ENCODE data around the gene ATP2A3. TPM values are rescaled to one million over a fixed set of nuclear protein-coding genes. Genes with fewer than 3 reads are reported as not detected.
A peak's percentile ranks its signal among the peaks of the same experiment; 100 is the strongest.

ATP2A3 gene
- polyA plus RNA-seq, 3 donors = 6.9 to 46.5 (median 9.5) TPM

- Histone ChIP-seq H4K20me1 (ENCODE audit: insufficient read depth, low read length) (no peaks in the 10 kb centered on the region), H3K27me3 (ENCODE audit: control insufficient read depth in 2 of 2, insufficient read depth in 2 of 2, low read length in 2 of 2) (no peaks in the 10 kb centered on the region), H3K4me2 (replicated peaks; ENCODE audit: extremely low read depth, low read length, poor library complexity, severe bottlenecking) (no peak overlapping the region), H3K9me3 (replicated peaks in 1 of 2; ENCODE audit: control insufficient read depth in 1 of 2, insufficient read depth in 1 of 2, low read length in 2 of 2) (no peaks in the 10 kb centered on the region), H3K9ac (ENCODE audit: insufficient read depth, low read length, poor library complexity, severe bottlenecking) (no peak overlapping the region), H2AFZ (ENCODE audit: insufficient read depth, low read depth, low read length, poor library complexity, severe bottlenecking) (no peak overlapping the region), H3K36me3 (replicated peaks in 1 of 2; ENCODE audit: control insufficient read depth in 1 of 2, insufficient read depth in 2 of 2, low read length in 2 of 2) (peaks cover 49 to 87% of the 10 kb centered on the region in 2 donors), H3K4me3 (replicated peaks in 1 of 3; ENCODE audit: low read depth in 2 of 3, low read length in 3 of 3) (no peak overlapping the region), H3K79me2 (ENCODE audit: insufficient read depth, low read length) (no peaks in the 10 kb centered on the region), H3K4me1 (ENCODE audit: control insufficient read depth in 1 of 2, insufficient read depth in 2 of 2, low read length in 2 of 2) (no peaks in the 10 kb centered on the region), H3K27ac (ENCODE audit: low read depth in 1 of 2, low read length in 2 of 2) (no peak overlapping the region)
- WGBS (ENCODE audit: insufficient coverage) = over 99% methylated on average over 8 of the region's 9 CpGs
- Mint-ChIP-seq H3K9me3 (peaks cover 0 to 2% (median 0%) of the 10 kb centered on the region in 7 donors), H3K27ac (peak overlapping the region in 2 of 7 donors; percentile 41 to 53), H3K4me3 (no peak overlapping the region), H3K27me3 (ENCODE audit: low read depth in 3 of 3) (no peaks in the 10 kb centered on the region), H3K4me1 (no peaks in the 10 kb centered on the region), H3K36me3 (peaks cover 64 to 99% of the 10 kb centered on the region in 2 donors)
- intact Hi-C loops (cut with micrococcal nuclease) = loop anchor here in 1 of 2 donors (2.0 kb wide), 1 partner anchor 69 kb away; no protein-coding TSS in a partner anchor
- TF ChIP-seq CTCF (IDR thresholded peaks at IDR 0.05) = no peak
- DNase-seq = no peak
These were observed 28.3 kb downstream of the ATP2A3 start for GRCh38 chr17:3935825-3936355.

DNA sequence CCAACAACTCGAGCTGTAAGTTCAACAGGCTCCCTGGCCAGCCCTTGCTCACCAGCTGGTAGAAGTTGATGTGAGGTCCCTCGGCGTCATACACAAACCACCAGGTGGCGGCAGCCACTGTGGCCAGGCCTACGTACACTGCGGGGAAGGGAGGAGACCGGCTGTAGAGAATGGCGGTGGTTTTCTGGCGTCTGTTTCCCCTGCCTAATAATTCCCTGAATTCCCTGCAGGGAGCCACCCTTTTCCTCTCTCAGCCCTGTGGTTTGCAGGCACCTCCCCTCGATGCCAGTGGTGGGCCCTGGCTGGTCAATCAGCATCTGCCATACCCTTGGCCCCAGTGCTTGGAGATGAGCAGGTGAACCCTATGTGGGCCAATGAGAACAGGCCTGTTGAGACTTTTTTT is 29.1 kb downstream of the ATP2A3 start:
- Histone ChIP-seq H3K9ac (ENCODE audit: insufficient read depth, low read length, poor library complexity, severe bottlenecking) (no peak overlapping the region), H3K4me2 (replicated peaks; ENCODE audit: extremely low read depth, low read length, poor library complexity, severe bottlenecking) (no peak overlapping the region), H3K27ac (ENCODE audit: low read depth in 1 of 2, low read length in 2 of 2) (peak overlapping the region in 1 of 2 donors; percentile 31), H4K20me1 (ENCODE audit: insufficient read depth, low read length) (no peaks in the 10 kb centered on the region), H2AFZ (ENCODE audit: insufficient read depth, low read depth, low read length, poor library complexity, severe bottlenecking) (no peak overlapping the region), H3K79me2 (ENCODE audit: insufficient read depth, low read length) (no peaks in the 10 kb centered on the region), H3K4me3 (replicated peaks in 1 of 3; ENCODE audit: low read depth in 2 of 3, low read length in 3 of 3) (no peak overlapping the region), H3K9me3 (replicated peaks in 1 of 2; ENCODE audit: control insufficient read depth in 1 of 2, insufficient read depth in 1 of 2, low read length in 2 of 2) (no peaks in the 10 kb centered on the region), H3K36me3 (replicated peaks in 1 of 2; ENCODE audit: control insufficient read depth in 1 of 2, insufficient read depth in 2 of 2, low read length in 2 of 2) (peaks cover 46 to 87% of the 10 kb centered on the region in 2 donors), H3K27me3 (ENCODE audit: control insufficient read depth in 2 of 2, insufficient read depth in 2 of 2, low read length in 2 of 2) (no peaks in the 10 kb centered on the region), H3K4me1 (ENCODE audit: control insufficient read depth in 1 of 2, insufficient read depth in 2 of 2, low read length in 2 of 2) (no peaks in the 10 kb centered on the region)
- Mint-ChIP-seq H3K36me3 (peaks cover 59 to 98% of the 10 kb centered on the region in 2 donors), H3K27me3 (ENCODE audit: low read depth in 3 of 3) (no peaks in the 10 kb centered on the region), H3K4me1 (no peaks in the 10 kb centered on the region), H3K9me3 (peaks cover 0 to 2% (median 0%) of the 10 kb centered on the region in 7 donors), H3K4me3 (no peak overlapping the region), H3K27ac (peak overlapping the region in 4 of 7 donors; percentile 32 to 70 (median 51))
- 0% methylated on average over 1 of the region's 10 CpGs for WGBS (ENCODE audit: insufficient coverage)
- TF ChIP-seq CTCF (IDR thresholded peaks at IDR 0.05) = peak; percentile 63
- DNase-seq = peak; percentile 54 to 62 (median 58)
- intact Hi-C loops (cut with micrococcal nuclease) = loop anchor here in 1 of 2 donors (2.0 kb wide), 1 partner anchor 70 kb away; no protein-coding TSS in a partner anchor

Measured in CD14-positive monocyte (primary cell).